HCT116 (cell line): ENCODE results near the gene MXD3. TPM values are rescaled to one million over a fixed set of nuclear protein-coding genes. Genes with fewer than 3 reads are reported as not detected.

Experiments
- ATAC-seq: fragments of 200-7000 bp; cut with Tn5 transposase; 2 replicates; pipeline ENCODE4 v1.9.1; 2020; ENCODE audit warnings: mild to moderate bottlenecking, moderate library complexity
- BruUV-seq: library from RNA; stranded (reverse); fragments of 400-500 nt; replicated peaks from 2 replicates; lab custom pipeline; 2021; lab: Mats Ljungman, UMichigan
- CTCF ChIA-PET: fragments of 300-600 bp; sonication (Branson Sonifier 250); formaldehyde crosslinking; loops from one replicate; lab custom pipeline; 2021; ENCODE audit warnings: antibody characterized with exemption; lab: Charles Lee
- POLR2A ChIA-PET: fragments of 300-600, 350-600 bp; sonication (Branson Sonifier 250); formaldehyde crosslinking; loops from one replicate; lab custom pipeline; 2021; ENCODE audit warnings: antibody characterized with exemption; lab: Charles Lee
- RAD21 ChIA-PET, 2 experiments: fragments of 300-600 bp; sonication (Branson Sonifier 250); formaldehyde crosslinking; loops; one replicate each; lab custom pipeline; 2023; ENCODE audit warnings: low total read pairs in 2 of 2; ENCODE audit not compliant: uncharacterized antibody in 2 of 2, unreplicated experiment in 2 of 2, low non-redundant PET in 1 of 2; lab: Charles Lee
- DNase-seq: peaks from one replicate; pipeline ENCODE4 v3.0.0-alpha.2; 2010; ENCODE audit warnings: low read depth, low spot score
- H2AFZ ChIP-seq: fragments of 200-600 bp; shearing (Covaris generic), sonication (generic); 2 replicates; pipeline ENCODE4 v1.6.1; 2017; ENCODE audit warnings: low read depth, mixed run types, mixed read lengths, antibody characterized with exemption, low read length; ENCODE audit not compliant: poor library complexity, severe bottlenecking
- H3K27ac ChIP-seq: 2 replicates; pipeline ENCODE4 v1.5.1; 2012; ENCODE audit warnings: low read depth, low read length
- H3K27me3 ChIP-seq: fragments of 200-600 bp; sonication (generic); 2 replicates; pipeline ENCODE4 v1.6.1; 2016; ENCODE audit warnings: mixed run types, low read length, mixed read lengths; ENCODE audit not compliant: insufficient read depth
- H3K36me3 ChIP-seq, 2 experiments: fragments of 200-500 bp in 1 of 2; fragments of 200-600 bp in 1 of 2; sonication (Bioruptor generic) in 1 of 2; sonication (generic) in 1 of 2; 2 replicates each; pipeline versions ENCODE4 v1.5.1 to v1.6.1; 2014 to 2016; ENCODE audit warnings: low read length in 2 of 2, inconsistent platforms in 1 of 2, mixed read lengths in 1 of 2, mixed run types in 1 of 2; ENCODE audit not compliant: insufficient read depth in 2 of 2, control insufficient read depth in 1 of 2
- H3K4me1 ChIP-seq, 2 experiments: fragments of 200-600 bp in 1 of 2; sonication (generic) in 1 of 2; 2 replicates each; pipeline versions ENCODE4 v1.5.1 to v1.6.1; 2012 to 2017; ENCODE audit warnings: low read length in 2 of 2, inconsistent platforms in 1 of 2, mild to moderate bottlenecking in 1 of 2, mixed read lengths in 1 of 2, mixed run types in 1 of 2, moderate library complexity in 1 of 2; ENCODE audit not compliant: insufficient read depth in 2 of 2, control insufficient read depth in 1 of 2
- H3K4me2 ChIP-seq: fragments of 200-600 bp; sonication (generic); 2 replicates; pipeline ENCODE4 v1.6.1; 2017; ENCODE audit warnings: mixed run types, low read length, mixed read lengths
- H3K4me3 ChIP-seq, 2 experiments: fragments of 200-600 bp in 1 of 2; sonication (generic) in 1 of 2; replicated peaks in 1 of 2; 2 replicates each; pipeline ENCODE4 v1.5.1; 2011 to 2016; ENCODE audit warnings: low read length in 2 of 2, control low read depth in 1 of 2, low read depth in 1 of 2, mild to moderate bottlenecking in 1 of 2, mixed read lengths in 1 of 2, mixed run types in 1 of 2
- H3K79me2 ChIP-seq: fragments of 200-600 bp; sonication (generic); 2 replicates; pipeline ENCODE4 v1.6.1; 2017; ENCODE audit warnings: mild to moderate bottlenecking, mixed run types, low read length, moderate library complexity, mixed read lengths; ENCODE audit not compliant: insufficient read depth
- H3K9ac ChIP-seq: fragments of 200-600 bp; sonication (generic); 2 replicates; pipeline ENCODE4 v1.6.1; 2016; ENCODE audit warnings: low read length, mixed read lengths
- H3K9me2 ChIP-seq: fragments of 200-600 bp; sonication (generic), shearing (Covaris generic); 2 replicates; pipeline ENCODE4 v1.6.1; 2017; ENCODE audit warnings: mixed run types, mild to moderate bottlenecking, moderate library complexity; ENCODE audit not compliant: insufficient read depth
- H3K9me3 ChIP-seq, 2 experiments: fragments of 200-500 bp in 1 of 2; fragments of 200-600 bp in 1 of 2; sonication (Bioruptor generic) in 1 of 2; sonication (generic) in 1 of 2; 2 replicates each; pipeline ENCODE4 v1.6.1; 2014 to 2017; ENCODE audit warnings: low read length in 2 of 2, mixed read lengths in 2 of 2, inconsistent platforms in 1 of 2, low read depth in 1 of 2, mild to moderate bottlenecking in 1 of 2, mixed run types in 1 of 2, moderate library complexity in 1 of 2; ENCODE audit not compliant: control insufficient read depth in 1 of 2, insufficient read depth in 1 of 2
- H4K20me1 ChIP-seq: fragments of 200-600 bp; sonication (generic), shearing (Covaris generic); 2 replicates; pipeline ENCODE4 v1.6.1; 2017; ENCODE audit warnings: mixed run types, mild to moderate bottlenecking, moderate library complexity; ENCODE audit not compliant: insufficient read depth
- ELF1 ChIP-seq: IDR thresholded peaks from 2 replicates; pipeline ENCODE4 v1.6.1; 2012; ENCODE audit warnings: low read depth, borderline replicate concordance
- POLR2A ChIP-seq: IDR thresholded peaks from 2 replicates; pipeline ENCODE4 v1.7.0; 2011; ENCODE audit warnings: borderline replicate concordance; ENCODE audit not compliant: insufficient read depth, insufficient read length; ENCODE audit errors: extremely low read depth
- SP1 ChIP-seq: IDR thresholded peaks from 2 replicates; pipeline ENCODE4 v1.6.1; 2012; ENCODE audit warnings: low read depth
- ZFX ChIP-seq: fragments of 450-650 bp; IDR thresholded peaks from 2 replicates; pipeline ENCODE4 v1.6.1; 2017
- intact Hi-C: fragments of 100-400 bp; cut with micrococcal nuclease; formaldehyde crosslinking; loops from 2 replicates; pipeline ENCODE4 v1.10.0; 2022
- total RNA-seq: library from RNA; stranded (reverse); gene quantifications from one replicate; pipeline ENCODE4 v1.2.1, GENCODE V29; 2021; ENCODE audit not compliant: unreplicated experiment
- TF ChIP-seq, protein P1 (sequence below): IDR thresholded peaks from 2 replicates; pipeline ENCODE4 v1.6.1; 2012; ENCODE audit warnings: low read depth

The MXD3 gene
- total RNA-seq, 1 experiment from 2014 or later: 37.6 TPM

DNA sequence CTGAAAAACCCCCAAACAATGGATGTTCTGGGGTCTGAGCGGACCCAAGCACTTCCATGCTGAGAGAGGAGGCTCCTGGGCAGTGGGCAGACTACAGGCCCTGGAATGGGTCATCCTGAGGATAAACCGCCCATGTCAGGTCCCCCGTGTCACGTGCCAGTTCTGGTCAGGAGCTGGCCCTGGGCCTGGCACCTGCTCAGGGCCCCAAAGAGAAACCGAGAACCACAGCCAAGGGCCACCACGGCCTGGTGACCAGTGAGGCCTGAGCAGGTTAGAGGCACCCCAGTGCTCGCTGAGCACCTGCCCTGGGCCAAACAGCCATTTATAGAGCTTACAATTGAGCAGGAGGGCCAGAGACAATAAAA is 24.0 kb upstream of the MXD3 start:
- Histone ChIP-seq H3K79me2 (peaks cover 13% of the 10 kb centered on the region), H3K9ac (no peak overlapping the region), H3K36me3 (peaks cover 30 to 35% of the 10 kb centered on the region in 2 experiments; a peak in 3 of 4 replicates), H4K20me1 (no peaks in the 10 kb centered on the region), H3K9me2 (no peaks in the 10 kb centered on the region), H3K4me1 (no peaks in the 10 kb centered on the region), H3K27me3 (no peaks in the 10 kb centered on the region), H3K4me2 (no peak overlapping the region), H3K9me3 (no peaks in the 10 kb centered on the region), H3K27ac (no peak overlapping the region), H2AFZ (no peak overlapping the region), H3K4me3 (no peak overlapping the region)
- TF ChIP-seq, protein P1, sequence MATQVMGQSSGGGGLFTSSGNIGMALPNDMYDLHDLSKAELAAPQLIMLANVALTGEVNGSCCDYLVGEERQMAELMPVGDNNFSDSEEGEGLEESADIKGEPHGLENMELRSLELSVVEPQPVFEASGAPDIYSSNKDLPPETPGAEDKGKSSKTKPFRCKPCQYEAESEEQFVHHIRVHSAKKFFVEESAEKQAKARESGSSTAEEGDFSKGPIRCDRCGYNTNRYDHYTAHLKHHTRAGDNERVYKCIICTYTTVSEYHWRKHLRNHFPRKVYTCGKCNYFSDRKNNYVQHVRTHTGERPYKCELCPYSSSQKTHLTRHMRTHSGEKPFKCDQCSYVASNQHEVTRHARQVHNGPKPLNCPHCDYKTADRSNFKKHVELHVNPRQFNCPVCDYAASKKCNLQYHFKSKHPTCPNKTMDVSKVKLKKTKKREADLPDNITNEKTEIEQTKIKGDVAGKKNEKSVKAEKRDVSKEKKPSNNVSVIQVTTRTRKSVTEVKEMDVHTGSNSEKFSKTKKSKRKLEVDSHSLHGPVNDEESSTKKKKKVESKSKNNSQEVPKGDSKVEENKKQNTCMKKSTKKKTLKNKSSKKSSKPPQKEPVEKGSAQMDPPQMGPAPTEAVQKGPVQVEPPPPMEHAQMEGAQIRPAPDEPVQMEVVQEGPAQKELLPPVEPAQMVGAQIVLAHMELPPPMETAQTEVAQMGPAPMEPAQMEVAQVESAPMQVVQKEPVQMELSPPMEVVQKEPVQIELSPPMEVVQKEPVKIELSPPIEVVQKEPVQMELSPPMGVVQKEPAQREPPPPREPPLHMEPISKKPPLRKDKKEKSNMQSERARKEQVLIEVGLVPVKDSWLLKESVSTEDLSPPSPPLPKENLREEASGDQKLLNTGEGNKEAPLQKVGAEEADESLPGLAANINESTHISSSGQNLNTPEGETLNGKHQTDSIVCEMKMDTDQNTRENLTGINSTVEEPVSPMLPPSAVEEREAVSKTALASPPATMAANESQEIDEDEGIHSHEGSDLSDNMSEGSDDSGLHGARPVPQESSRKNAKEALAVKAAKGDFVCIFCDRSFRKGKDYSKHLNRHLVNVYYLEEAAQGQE: no peak
- no peak for TF ChIP-seq POLR2A
- no peak for TF ChIP-seq ZFX
- TF ChIP-seq SP1: no peak
- TF ChIP-seq ELF1: no peak
- CTCF ChIA-PET: interaction anchor here (1.0 to 1.3 kb wide), 3 partner anchors 26 to 222 kb away, joined by 3 read pairs; no protein-coding TSS in a partner anchor
- DNase-seq: no peak
- intact Hi-C loops: loop anchor here (1.0 kb wide), 1 partner anchor 221 kb away; no protein-coding TSS in a partner anchor
- no TSS peak for BruUV-seq
- RAD21 ChIA-PET: no interaction called here
- no peak for ATAC-seq
- POLR2A ChIA-PET: no interaction called here
